ENCODE measurements around the gene GGNBP2. TPM values are rescaled to one million over a fixed set of nuclear protein-coding genes. Genes with fewer than 3 reads are reported as not detected.

Gene GGNBP2
- total RNA-seq, 1 donor from 2014 or later: 94.3 TPM

DNA sequence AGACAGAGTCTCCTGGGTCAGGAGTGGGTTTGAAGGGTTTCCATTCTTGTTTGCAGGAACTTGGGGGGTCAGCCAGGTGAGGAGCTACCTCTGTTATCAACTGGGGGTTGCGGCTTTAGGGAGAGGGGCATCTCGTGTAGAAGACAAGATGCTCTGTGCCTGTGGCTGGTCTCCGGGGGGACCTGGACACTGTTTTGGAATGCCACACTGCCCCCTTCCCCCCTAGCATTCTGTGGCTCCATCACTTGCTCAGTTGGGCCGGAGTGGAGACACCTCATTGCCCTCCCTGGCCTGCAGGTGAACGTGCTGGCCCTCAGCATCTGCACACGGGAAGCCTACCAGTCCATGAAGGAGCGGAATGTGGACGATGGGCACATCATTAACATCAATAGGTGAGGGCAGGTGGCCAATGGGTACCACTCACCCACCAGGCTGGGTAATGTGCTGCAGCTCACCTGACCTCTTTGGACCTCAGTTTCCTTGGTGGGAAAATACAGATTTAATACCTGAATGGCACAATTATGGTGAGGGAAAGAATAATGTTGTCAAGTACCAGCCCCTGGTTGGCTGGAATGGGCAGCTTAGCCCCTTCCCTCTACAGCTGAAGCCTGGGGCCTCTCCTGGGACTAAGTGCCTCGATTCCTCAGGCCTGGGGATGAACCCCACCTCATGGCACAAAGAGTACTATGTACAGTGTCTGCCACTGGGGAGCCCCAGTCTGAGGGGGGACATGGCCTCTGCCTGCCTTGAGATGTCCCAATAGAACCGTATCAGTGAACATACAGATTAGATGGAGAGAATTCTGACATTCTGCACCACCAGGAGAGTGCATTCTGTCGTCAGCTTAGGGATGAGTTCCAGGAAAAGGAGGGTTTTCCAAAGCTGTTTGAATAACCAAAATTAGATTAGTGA lies 53.4 kb downstream of the GGNBP2 start:
- FAIRE-seq: no peak
- TF ChIP-seq, protein P1, sequence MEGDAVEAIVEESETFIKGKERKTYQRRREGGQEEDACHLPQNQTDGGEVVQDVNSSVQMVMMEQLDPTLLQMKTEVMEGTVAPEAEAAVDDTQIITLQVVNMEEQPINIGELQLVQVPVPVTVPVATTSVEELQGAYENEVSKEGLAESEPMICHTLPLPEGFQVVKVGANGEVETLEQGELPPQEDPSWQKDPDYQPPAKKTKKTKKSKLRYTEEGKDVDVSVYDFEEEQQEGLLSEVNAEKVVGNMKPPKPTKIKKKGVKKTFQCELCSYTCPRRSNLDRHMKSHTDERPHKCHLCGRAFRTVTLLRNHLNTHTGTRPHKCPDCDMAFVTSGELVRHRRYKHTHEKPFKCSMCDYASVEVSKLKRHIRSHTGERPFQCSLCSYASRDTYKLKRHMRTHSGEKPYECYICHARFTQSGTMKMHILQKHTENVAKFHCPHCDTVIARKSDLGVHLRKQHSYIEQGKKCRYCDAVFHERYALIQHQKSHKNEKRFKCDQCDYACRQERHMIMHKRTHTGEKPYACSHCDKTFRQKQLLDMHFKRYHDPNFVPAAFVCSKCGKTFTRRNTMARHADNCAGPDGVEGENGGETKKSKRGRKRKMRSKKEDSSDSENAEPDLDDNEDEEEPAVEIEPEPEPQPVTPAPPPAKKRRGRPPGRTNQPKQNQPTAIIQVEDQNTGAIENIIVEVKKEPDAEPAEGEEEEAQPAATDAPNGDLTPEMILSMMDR (IDR thresholded peaks at IDR 0.05; ENCODE audit: insufficient read depth, low read length, severe bottlenecking): no peak

DNA sequence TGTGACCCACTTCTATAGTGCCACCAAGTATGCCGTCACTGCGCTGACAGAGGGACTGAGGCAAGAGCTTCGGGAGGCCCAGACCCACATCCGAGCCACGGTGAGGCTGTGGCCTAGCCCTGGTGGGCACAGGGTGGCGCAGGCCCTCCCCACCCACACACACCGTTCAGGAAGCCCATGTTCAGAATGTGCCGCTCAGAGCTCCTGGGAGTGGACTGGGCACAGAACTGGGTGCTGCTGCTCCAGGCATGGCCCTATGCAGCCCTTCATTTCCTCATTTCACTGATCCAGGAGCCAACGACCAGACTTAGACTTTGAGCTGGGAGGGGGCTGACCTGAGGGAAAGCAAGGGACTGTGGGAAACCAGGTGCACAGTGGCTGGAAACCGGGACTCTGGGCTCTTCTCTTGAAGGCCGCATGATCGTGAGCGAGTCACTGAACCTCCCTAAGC lies 54.3 kb downstream of the GGNBP2 start:
- DNase-seq (ENCODE audit: low read depth) (no peak), FAIRE-seq (no peak)
- H3K27me3 ChIP-seq (ENCODE audit: control insufficient read depth, insufficient read depth, low read length): no peaks in the 10 kb centered on the region
- H3K4me3 ChIP-seq (ENCODE audit: low read depth, low read length): no peak overlapping the region
- TF ChIP-seq, protein P1 (IDR thresholded peaks at IDR 0.05; ENCODE audit: insufficient read depth, low read length, severe bottlenecking): no peak
- H3K36me3 ChIP-seq (ENCODE audit: control insufficient read depth, insufficient read depth, low read length): peaks cover 3% of the 10 kb centered on the region

More for the DNA sequence above, 53.4 kb downstream of the GGNBP2 start:
- Histone ChIP-seq H3K27me3 (ENCODE audit: control insufficient read depth, insufficient read depth, low read length) (no peaks in the 10 kb centered on the region), H3K36me3 (ENCODE audit: control insufficient read depth, insufficient read depth, low read length) (peaks cover 3% of the 10 kb centered on the region), H3K4me3 (ENCODE audit: low read depth, low read length) (no peak overlapping the region)
- no peak for DNase-seq (ENCODE audit: low read depth)

- FAIRE-seq (no peak), DNase-seq (ENCODE audit: low read depth) (no peak)
- H3K27me3 ChIP-seq (ENCODE audit: control insufficient read depth, insufficient read depth, low read length): no peaks in the 10 kb centered on the region
- H3K4me3 ChIP-seq (ENCODE audit: low read depth, low read length): no peak overlapping the region
- peaks cover 3% of the 10 kb centered on the region for H3K36me3 ChIP-seq (ENCODE audit: control insufficient read depth, insufficient read depth, low read length)
- TF ChIP-seq, protein P1 (IDR thresholded peaks at IDR 0.05; ENCODE audit: insufficient read depth, low read length, severe bottlenecking): no peak
Measured at GRCh38 chr17:36599546-36600250, 55.0 kb downstream of the GGNBP2 start.

- TF ChIP-seq, protein P1 (IDR thresholded peaks at IDR 0.05; ENCODE audit: insufficient read depth, low read length, severe bottlenecking): no peak
- DNase-seq (ENCODE audit: low read depth) (no peak), FAIRE-seq (no peak)
- H3K4me3 ChIP-seq (ENCODE audit: low read depth, low read length): peak overlapping the region; percentile 81
- H3K36me3 ChIP-seq (ENCODE audit: control insufficient read depth, insufficient read depth, low read length): peaks cover 3% of the 10 kb centered on the region
- H3K27me3 ChIP-seq (ENCODE audit: control insufficient read depth, insufficient read depth, low read length): no peaks in the 10 kb centered on the region
Measured at GRCh38 chr17:36600465-36600864, 55.7 kb downstream of the GGNBP2 start.

DNA sequence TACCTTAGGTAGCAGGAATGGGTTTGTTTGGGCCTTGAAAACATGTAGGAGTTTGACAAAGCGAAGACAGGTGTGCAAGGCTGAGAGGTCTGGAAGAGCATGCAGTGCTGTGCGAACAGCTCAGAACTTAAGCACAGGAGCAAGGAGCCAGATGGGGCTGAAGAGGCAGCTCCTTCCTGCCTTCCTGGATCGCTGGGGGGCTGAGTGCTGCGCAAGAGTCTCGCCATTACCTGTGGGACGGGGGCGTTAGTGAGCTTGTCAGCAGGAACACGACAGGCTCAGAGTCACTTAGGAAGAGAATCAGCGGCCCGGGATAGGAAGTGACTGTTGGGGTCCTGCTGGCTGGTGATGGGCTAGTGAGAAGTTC lies 56.2 kb downstream of the GGNBP2 start:
- no peaks in the 10 kb centered on the region for H3K36me3 ChIP-seq (ENCODE audit: control insufficient read depth, insufficient read depth, low read length)
- peak overlapping the region; percentile 81 for H3K4me3 ChIP-seq (ENCODE audit: low read depth, low read length)
- DNase-seq (ENCODE audit: low read depth): no peak
- no peak for FAIRE-seq
- TF ChIP-seq, protein P1 (IDR thresholded peaks at IDR 0.05; ENCODE audit: insufficient read depth, low read length, severe bottlenecking): no peak
- H3K27me3 ChIP-seq (ENCODE audit: control insufficient read depth, insufficient read depth, low read length): no peaks in the 10 kb centered on the region

Measured in bronchial epithelial cell (primary cell).